K562 (cell line): Measurements from ENCODE around the gene ZBTB20. TPM values are rescaled to one million over a fixed set of nuclear protein-coding genes. Genes with fewer than 3 reads are reported as not detected.

Source experiments
- ATAC-seq: fragments of 200-7000 bp; cut with Tn5 transposase; 3 replicates; pipeline ENCODE4 v1.9.1; 2020; ENCODE audit warnings: moderate library complexity
- BruUV-seq: library from RNA; stranded (reverse); fragments of 400-500 nt; replicated peaks from 2 replicates; lab custom pipeline; 2021; lab: Mats Ljungman, UMichigan
- CTCF ChIA-PET: fragments of 300-600 bp; formaldehyde crosslinking; extraction: SDS; loops from one replicate; lab custom pipeline; 2021; ENCODE audit warnings: low intra/inter-chr PET ratio; lab: Yijun Ruan, JAX
- POLR2A ChIA-PET: fragments of 300-600, 350-650 bp; sonication (Branson Sonifier 250); formaldehyde crosslinking; extraction: SDS; loops from one replicate; lab custom pipeline; 2021; ENCODE audit warnings: antibody characterized with exemption, inconsistent platforms; lab: Yijun Ruan, JAX
- DNase-seq, 4 experiments: peaks; one replicate each; pipeline versions ENCODE4 v3.0.0 to v3.0.0-alpha.2; 2011 to 2018; ENCODE audit warnings: low spot score in 3 of 4, mixed read lengths in 3 of 4; ENCODE audit errors: extremely low read depth in 1 of 4
- FAIRE-seq: peaks from 2 replicates; lab custom pipeline; 2011; peaks lifted over from hg19 to GRCh38; lab: Jason Lieb, UNC
- H2AFZ ChIP-seq: 2 replicates; pipeline ENCODE4 v1.6.0; 2011; ENCODE audit warnings: low read depth, low read length, control low read depth, inconsistent platforms
- H3K27ac ChIP-seq: fragments of 200-600 bp; 3 replicates; pipeline ENCODE4 v1.8.0; 2011; ENCODE audit warnings: low read depth, mild to moderate bottlenecking, control low read depth, inconsistent platforms, low read length, moderate library complexity, mixed read lengths; ENCODE audit errors: extremely low read depth
- H3K27me3 ChIP-seq, 2 experiments: fragments of 300-600 bp in 1 of 2; 2 replicates in 1 of 2; 3 replicates in 1 of 2; pipeline versions ENCODE4 v1.6.0 to v1.8.0; 2011; ENCODE audit warnings: inconsistent platforms in 2 of 2, low read length in 2 of 2, mild to moderate bottlenecking in 1 of 2, mixed read lengths in 1 of 2, moderate library complexity in 1 of 2; ENCODE audit not compliant: control insufficient read depth in 2 of 2, insufficient read depth in 2 of 2
- H3K36me3 ChIP-seq: fragments of 300-600 bp; 3 replicates; pipeline ENCODE4 v1.8.0; 2011; ENCODE audit warnings: mild to moderate bottlenecking, low read length, inconsistent platforms; ENCODE audit not compliant: control insufficient read depth, insufficient read depth
- H3K4me1 ChIP-seq, 2 experiments: fragments of 200-600 bp in 1 of 2; replicated peaks in 1 of 2; 2 replicates in 1 of 2; 3 replicates in 1 of 2; pipeline versions ENCODE4 v1.5.1 to v1.8.0; 2011; ENCODE audit warnings: inconsistent platforms in 2 of 2, low read length in 2 of 2, mild to moderate bottlenecking in 1 of 2, mixed read lengths in 1 of 2, moderate library complexity in 1 of 2; ENCODE audit not compliant: control insufficient read depth in 2 of 2, insufficient read depth in 2 of 2
- H3K4me2 ChIP-seq: 2 replicates; pipeline ENCODE4 v1.6.1; 2011; ENCODE audit warnings: low read length, control low read depth, inconsistent platforms, mixed read lengths; ENCODE audit not compliant: insufficient read depth
- H3K4me3 ChIP-seq: fragments of 200-600 bp; sonication (generic), shearing (Covaris generic); 2 replicates; pipeline ENCODE4 v1.5.1; 2016; ENCODE audit warnings: control low read depth, inconsistent platforms
- H3K79me2 ChIP-seq: fragments of 200-600 bp; 3 replicates; pipeline ENCODE4 v1.8.0; 2011; ENCODE audit warnings: low read length, inconsistent platforms; ENCODE audit not compliant: control insufficient read depth, insufficient read depth
- H3K9ac ChIP-seq, 2 experiments: 2 replicates each; pipeline versions ENCODE4 v1.6.0 to v1.6.1; 2011; ENCODE audit warnings: low read depth in 2 of 2, low read length in 2 of 2, control low read depth in 1 of 2, inconsistent platforms in 1 of 2, mild to moderate bottlenecking in 1 of 2, mixed read lengths in 1 of 2; ENCODE audit not compliant: insufficient read depth in 1 of 2
- H3K9me1 ChIP-seq: one replicate; pipeline ENCODE4 v1.6.0; 2011; ENCODE audit warnings: inconsistent platforms, mild to moderate bottlenecking, low read length, moderate library complexity; ENCODE audit not compliant: control insufficient read depth, insufficient read depth
- H3K9me3 ChIP-seq: replicated peaks from 2 replicates; pipeline ENCODE4 v1.5.1; 2011; ENCODE audit warnings: low read depth, low read length, inconsistent platforms; ENCODE audit not compliant: control insufficient read depth, insufficient read depth
- H4K20me1 ChIP-seq: replicated peaks from 2 replicates; pipeline ENCODE4 v1.6.1; 2011; ENCODE audit warnings: low read length, inconsistent platforms, mixed read lengths; ENCODE audit not compliant: control insufficient read depth, insufficient read depth
- CTCFL ChIP-seq: IDR thresholded peaks from 2 replicates; pipeline ENCODE4 v1.6.1; 2011; ENCODE audit warnings: borderline replicate concordance, low read depth, mild to moderate bottlenecking, moderate library complexity, low read length; ENCODE audit not compliant: insufficient read depth, poor library complexity, severe bottlenecking
- E2F8 ChIP-seq: fragments of 450-650 bp; IDR thresholded peaks from 2 replicates; pipeline ENCODE4 v1.7.1; 2018; ENCODE audit warnings: mild to moderate bottlenecking, low read depth; ENCODE audit not compliant: partially characterized antibody
- EGR1 ChIP-seq: fragments of 450-650 bp; conservative IDR thresholded peaks from 2 replicates; pipeline ENCODE4 v1.6.1; 2017; ENCODE audit warnings: mild to moderate bottlenecking
- ERF ChIP-seq: fragments of 450-650 bp; formaldehyde crosslinking; IDR thresholded peaks from 2 replicates; pipeline ENCODE4 v1.4.0; 2020; ENCODE audit warnings: mild to moderate bottlenecking, mixed read lengths
- FOXA1 ChIP-seq: fragments of 450-650 bp; IDR thresholded peaks from 2 replicates; pipeline ENCODE4 v1.6.1; 2016; ENCODE audit warnings: mild to moderate bottlenecking, borderline replicate concordance
- MLX ChIP-seq, 2 experiments: fragments of 450-650 bp in 1 of 2; sonication (generic) in 1 of 2; formaldehyde crosslinking; conservative IDR thresholded peaks; 2 replicates each; pipeline versions ENCODE4 v1.4.0 to v1.8.1; 2020 to 2022; ENCODE audit warnings: mild to moderate bottlenecking in 1 of 2, missing genetic modification reagents in 1 of 2
- PCBP1 ChIP-seq: fragments of 200-400 bp; formaldehyde crosslinking; IDR thresholded peaks from 2 replicates; pipeline ENCODE4 v1.6.1; 2018; ENCODE audit warnings: mild to moderate bottlenecking, low read depth, low read length; ENCODE audit not compliant: poor library complexity, severe bottlenecking
- STAT6 ChIP-seq: sonication (generic); formaldehyde crosslinking; IDR thresholded peaks from 2 replicates; pipeline ENCODE4 v1.8.1; 2023; ENCODE audit warnings: mild to moderate bottlenecking, missing genetic modification reagents
- ZBTB7A ChIP-seq: IDR thresholded peaks from 2 replicates; pipeline ENCODE4 v1.6.1; 2011; ENCODE audit warnings: low read depth, mild to moderate bottlenecking, low read length, moderate library complexity, borderline replicate concordance; ENCODE audit not compliant: control insufficient read depth
- ZNF224 ChIP-seq: sonication (generic); formaldehyde crosslinking; IDR thresholded peaks from 2 replicates; pipeline ENCODE4 v1.8.0; 2022; ENCODE audit warnings: mild to moderate bottlenecking, missing genetic modification reagents
- WGBS: fragments of 100-300 bp; shearing (Covaris generic); methylation state at CpG from one replicate; pipeline ENCODE4 v1.1.6; 2016; ENCODE audit warnings: low coverage, mixed read lengths; ENCODE audit not compliant: insufficient coverage; ENCODE audit errors: missing lambda C conversion rate; 5-methylcytosine and 5-hydroxymethylcytosine counted together
- in situ Hi-C: fragments of 300-500 bp; cut with MboI; formaldehyde crosslinking; loops from 4 replicates; pipeline ENCODE4 v1.15.0; 2018; ENCODE audit warnings: inconsistent platforms, mixed read lengths
- intact Hi-C: fragments of 100-400 bp; cut with micrococcal nuclease; formaldehyde crosslinking; loops from 2 replicates; pipeline ENCODE4 v1.14.2; 2022
- polyA plus RNA-seq, 8 experiments: library from polyadenylated mRNA; depleted of rRNA in 4 of 8; stranded (reverse) in 5 of 8; unstranded in 3 of 8; fragments of >200 nt; fragmentation: Nextera tagmentation in 2 of 8; fragmentation: Illumina TruSeq in 1 of 8; extraction: Ambion mirVana in 2 of 8; extraction: Trizol in 1 of 8; gene quantifications; 2 replicates each; pipeline versions ENCODE4 v1.2.1 to v1.2.3, GENCODE V29; 2011 to 2014; ENCODE audit warnings: inconsistent platforms in 1 of 8, missing spikeins in 1 of 8
- total RNA-seq, 7 experiments: library from RNA; depleted of rRNA in 6 of 7; stranded (reverse); fragments of >200 nt in 6 of 7; fragmentation: Illumina TruSeq in 2 of 7; extraction: Trizol in 2 of 7; gene quantifications; 2 replicates each; pipeline versions ENCODE4 v1.2.1 to v1.2.3, GENCODE V29; 2011 to 2021; ENCODE audit warnings: low replicate concordance in 1 of 7

ZBTB20 gene
- total and polyA plus RNA-seq, 9 of the 15 experiments (the other 6 are each of a cell fraction or from before 2014, with no cell fraction given), result 0.17 to 1.7 (median 0.45) TPM

GRCh38 chr3:115120597-115120996 lies 26.5 kb downstream of the ZBTB20 start:
- WGBS, result 18% methylated on average over 1 of the region's 1 CpG
- POLR2A ChIA-PET, result no interaction called here
- H3K9me3 ChIP-seq, result no peaks in the 10 kb centered on the region
- intact Hi-C loops (no loop called here), in situ Hi-C loops (no loop called here)
- no peak for FAIRE-seq
- no peak overlapping the region for H3K4me3 ChIP-seq
- H2AFZ ChIP-seq, result no peak overlapping the region
- H3K27me3 ChIP-seq, result no peaks in the 10 kb centered on the region
- no peak for ATAC-seq
- no peak overlapping the region for H3K9ac ChIP-seq
- DNase-seq, result no peak
- H3K4me1 ChIP-seq, result no peaks in the 10 kb centered on the region
- H3K36me3 ChIP-seq, result no peaks in the 10 kb centered on the region
- no peak overlapping the region for H3K4me2 ChIP-seq
- no peaks in the 10 kb centered on the region for H4K20me1 ChIP-seq
- no TSS peak for BruUV-seq
- no peaks in the 10 kb centered on the region for H3K79me2 ChIP-seq
- CTCF ChIA-PET, result no interaction called here
- no peaks in the 10 kb centered on the region for H3K9me1 ChIP-seq
- H3K27ac ChIP-seq, result no peak overlapping the region
- TF ChIP-seq PCBP1 (no peak), ZBTB7A (no peak), STAT6 (CRISPR knock-in tag) (no peak), EGR1 (no peak), ERF (CRISPR knock-in tag) (no peak), CTCFL (no peak), E2F8 (no peak), MLX (CRISPR knock-in tag; conservative IDR thresholded peaks at IDR 0.05) (no peak), ZNF224 (no peak), FOXA1 (no peak)
